ENCODE data around the gene SNAP23. TPM values are rescaled to one million over a fixed set of nuclear protein-coding genes. Genes with fewer than 3 reads are reported as not detected.

SNAP23 gene
- total RNA-seq, 1 experiment from 2014 or later: 137 TPM

DNA sequence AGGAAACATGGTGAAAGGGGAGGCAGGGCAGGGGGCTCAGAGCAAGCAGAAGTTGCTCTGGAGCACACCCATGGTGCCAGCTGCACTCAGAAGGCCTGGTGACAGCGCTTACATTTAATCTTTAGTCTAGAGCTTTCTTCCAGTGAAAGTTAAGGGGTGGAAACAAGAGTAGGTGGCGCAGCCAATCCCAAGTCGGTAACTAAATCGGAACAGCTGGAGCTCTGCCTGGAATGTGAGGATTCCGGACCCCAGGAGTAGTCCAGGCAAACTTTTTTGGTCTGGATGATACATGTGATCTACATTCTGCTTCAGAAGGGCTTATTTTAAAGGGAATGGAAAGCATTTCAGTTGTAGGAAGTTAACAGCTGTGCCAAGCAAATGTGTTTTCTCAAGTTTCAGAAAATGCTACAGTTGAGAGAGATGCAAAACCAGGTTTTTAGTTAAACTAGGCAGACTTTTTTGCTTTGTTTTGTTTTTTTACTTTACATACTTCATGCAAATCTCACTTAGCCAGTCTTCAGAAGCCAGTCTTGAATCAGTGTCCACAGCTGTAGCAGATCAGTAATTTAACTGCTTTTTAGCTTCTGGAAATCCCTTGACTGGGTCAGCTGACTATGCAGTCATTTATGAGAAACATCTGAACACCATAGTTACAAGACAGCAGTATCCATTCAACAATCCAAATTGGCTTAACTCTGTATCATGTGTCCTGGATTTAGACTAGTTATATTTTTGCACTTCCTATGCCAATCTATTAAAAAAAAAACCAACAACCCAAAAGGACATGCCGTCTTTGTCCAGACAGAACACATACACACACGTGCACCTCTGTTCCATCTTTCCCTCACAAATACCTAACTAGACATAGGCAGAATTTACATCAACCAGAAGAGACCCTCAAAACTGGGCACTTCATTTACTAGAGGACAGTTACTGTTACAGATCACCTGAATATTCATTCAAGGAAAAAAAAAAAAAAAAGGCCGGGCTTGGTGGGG, 37.7 kb upstream of the SNAP23 start:
- peak overlapping the region; percentile 69 for H3K9ac ChIP-seq (ENCODE audit: low read length)
- peak overlapping the region; percentile 99 for H3K27ac ChIP-seq (ENCODE audit: low read length)
- H3K9me2 ChIP-seq (replicated peaks; ENCODE audit: insufficient read depth, low read length): no peaks in the 10 kb centered on the region
- H4K20me1 ChIP-seq (ENCODE audit: insufficient read depth, low read depth, low read length): no peaks in the 10 kb centered on the region
- peaks cover 80% of the 10 kb centered on the region for H3K79me2 ChIP-seq (ENCODE audit: low read length)
- H3K4me1 ChIP-seq (ENCODE audit: low read length): peaks cover 73% of the 10 kb centered on the region
- DNase-seq: peak; percentile 92
- H3K36me3 ChIP-seq (ENCODE audit: insufficient read depth, low read length): peaks cover 13% of the 10 kb centered on the region; the same call in 1 of the 2 replicates
- H3K27me3 ChIP-seq (ENCODE audit: low read length): no peaks in the 10 kb centered on the region
- H3K4me2 ChIP-seq (ENCODE audit: low read depth, low read length, poor library complexity, severe bottlenecking): peak overlapping the region; percentile 79
- no peaks in the 10 kb centered on the region for H3K9me3 ChIP-seq (ENCODE audit: low read length)
- H2AFZ ChIP-seq (ENCODE audit: low read length): no peak overlapping the region
- H3K4me3 ChIP-seq (ENCODE audit: low read length): peak overlapping the region; percentile 66

DNA sequence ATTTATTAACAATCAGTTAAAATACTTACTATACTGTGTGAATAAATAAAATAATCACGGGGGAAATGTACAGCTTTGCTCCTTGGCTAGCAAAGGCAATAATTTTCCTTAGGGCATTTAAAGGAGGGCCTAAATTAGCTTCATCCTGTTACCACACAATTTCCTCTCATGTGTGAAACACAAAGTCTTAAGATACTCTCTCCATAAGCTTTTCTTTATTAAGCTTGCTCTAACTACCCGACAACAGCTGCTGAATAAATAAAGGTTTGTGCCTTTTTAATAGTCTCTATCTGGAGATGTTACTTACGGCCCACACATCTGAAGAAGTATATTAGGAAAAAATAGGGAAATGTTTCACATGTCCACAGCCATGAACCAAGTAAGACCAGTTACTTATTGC, 34.2 kb upstream of the SNAP23 start:
- Histone ChIP-seq H4K20me1 (ENCODE audit: insufficient read depth, low read depth, low read length) (no peaks in the 10 kb centered on the region), H3K9me2 (replicated peaks; ENCODE audit: insufficient read depth, low read length) (no peaks in the 10 kb centered on the region), H3K79me2 (ENCODE audit: low read length) (peaks cover 78% of the 10 kb centered on the region), H3K4me1 (ENCODE audit: low read length) (peaks cover 47% of the 10 kb centered on the region), H3K4me2 (ENCODE audit: low read depth, low read length, poor library complexity, severe bottlenecking) (peak overlapping the region; percentile 36), H3K27ac (ENCODE audit: low read length) (peak overlapping the region; percentile 75), H2AFZ (ENCODE audit: low read length) (no peak overlapping the region), H3K36me3 (ENCODE audit: insufficient read depth, low read length) (peaks cover 16% of the 10 kb centered on the region; the same call in 1 of the 2 replicates), H3K9me3 (ENCODE audit: low read length) (no peaks in the 10 kb centered on the region), H3K4me3 (ENCODE audit: low read length) (no peak overlapping the region), H3K27me3 (ENCODE audit: low read length) (no peaks in the 10 kb centered on the region), H3K9ac (ENCODE audit: low read length) (peak overlapping the region; percentile 23)
- DNase-seq: no peak

DNA sequence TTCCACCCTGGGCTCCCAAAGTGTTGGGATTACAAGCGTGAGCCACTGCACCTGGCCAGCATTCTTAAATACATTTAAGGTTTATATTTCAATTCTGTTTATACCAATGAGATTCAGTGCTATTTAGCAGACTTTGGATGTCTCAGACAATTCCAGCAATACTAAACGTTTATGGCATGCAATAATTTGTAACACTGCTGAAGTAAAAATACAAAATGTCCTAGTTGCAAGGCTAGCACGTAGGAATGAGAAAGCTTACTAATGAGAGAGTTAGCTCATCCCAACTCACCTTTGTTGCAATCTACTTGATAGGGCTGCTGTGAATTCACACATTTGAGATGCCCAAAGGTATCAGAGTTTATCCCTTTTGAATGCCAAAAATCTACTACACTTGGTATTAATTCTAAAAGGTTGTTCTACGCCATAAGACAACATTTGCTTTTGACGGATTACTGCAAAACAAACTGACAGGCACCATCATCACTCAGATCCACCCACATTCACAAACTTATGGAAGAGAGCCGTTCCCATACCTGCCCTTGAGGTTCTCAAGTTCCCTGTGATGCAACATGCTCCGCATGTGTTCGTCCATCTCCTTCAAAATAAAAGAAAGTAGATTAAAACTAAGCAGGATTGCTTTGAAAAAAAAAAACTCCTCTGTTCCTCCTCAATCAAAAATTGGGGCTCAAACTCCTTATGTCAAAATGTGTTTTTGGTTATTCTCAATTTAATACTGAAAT, 29.7 kb upstream of the SNAP23 start:
- H3K27me3 ChIP-seq (ENCODE audit: low read length): no peaks in the 10 kb centered on the region
- DNase-seq: no peak
- no peaks in the 10 kb centered on the region for H4K20me1 ChIP-seq (ENCODE audit: insufficient read depth, low read depth, low read length)
- peaks cover 18% of the 10 kb centered on the region for H3K4me1 ChIP-seq (ENCODE audit: low read length)
- H3K4me2 ChIP-seq (ENCODE audit: low read depth, low read length, poor library complexity, severe bottlenecking): no peak overlapping the region
- no peak overlapping the region for H3K9ac ChIP-seq (ENCODE audit: low read length)
- H3K9me3 ChIP-seq (ENCODE audit: low read length): no peaks in the 10 kb centered on the region
- H3K4me3 ChIP-seq (ENCODE audit: low read length): no peak overlapping the region
- peaks cover 87% of the 10 kb centered on the region for H3K79me2 ChIP-seq (ENCODE audit: low read length)
- H3K36me3 ChIP-seq (ENCODE audit: insufficient read depth, low read length): peaks cover 28% of the 10 kb centered on the region; the same call in 1 of the 2 replicates
- H3K9me2 ChIP-seq (replicated peaks; ENCODE audit: insufficient read depth, low read length): no peaks in the 10 kb centered on the region
- no peak overlapping the region for H2AFZ ChIP-seq (ENCODE audit: low read length)
- H3K27ac ChIP-seq (ENCODE audit: low read length): no peak overlapping the region

DNA sequence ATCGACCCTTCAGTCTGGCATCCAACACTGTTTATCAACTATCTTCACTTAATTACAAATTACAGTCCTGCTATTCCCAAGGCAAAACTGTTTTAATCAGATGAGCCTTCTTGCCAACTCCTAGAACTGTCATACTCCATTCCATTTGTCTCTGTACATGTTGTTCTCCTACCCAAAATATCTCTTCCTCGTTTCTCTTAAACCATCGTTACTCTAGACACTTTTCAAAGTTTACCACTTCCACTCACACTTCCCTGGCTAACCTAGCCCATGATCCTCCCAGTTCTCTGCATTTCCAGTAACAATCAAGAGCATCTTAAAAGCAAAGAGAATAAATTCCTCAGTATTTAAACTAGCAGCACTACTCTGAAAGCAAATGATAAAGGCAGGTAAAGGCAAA, 24.4 kb upstream of the SNAP23 start:
- Histone ChIP-seq H3K36me3 (ENCODE audit: insufficient read depth, low read length) (peaks cover 18% of the 10 kb centered on the region; the same call in 1 of the 2 replicates), H3K9me2 (replicated peaks; ENCODE audit: insufficient read depth, low read length) (no peaks in the 10 kb centered on the region), H4K20me1 (ENCODE audit: insufficient read depth, low read depth, low read length) (no peaks in the 10 kb centered on the region), H2AFZ (ENCODE audit: low read length) (no peak overlapping the region), H3K27me3 (ENCODE audit: low read length) (no peaks in the 10 kb centered on the region), H3K4me2 (ENCODE audit: low read depth, low read length, poor library complexity, severe bottlenecking) (no peak overlapping the region), H3K79me2 (ENCODE audit: low read length) (peaks cover 83% of the 10 kb centered on the region), H3K9ac (ENCODE audit: low read length) (peak overlapping the region; percentile 2; the same call in 1 of the 2 replicates), H3K27ac (ENCODE audit: low read length) (peak overlapping the region; percentile 13), H3K4me1 (ENCODE audit: low read length) (peaks cover 53% of the 10 kb centered on the region), H3K4me3 (ENCODE audit: low read length) (no peak overlapping the region), H3K9me3 (ENCODE audit: low read length) (no peaks in the 10 kb centered on the region)
- peak; percentile 39 for DNase-seq

DNA sequence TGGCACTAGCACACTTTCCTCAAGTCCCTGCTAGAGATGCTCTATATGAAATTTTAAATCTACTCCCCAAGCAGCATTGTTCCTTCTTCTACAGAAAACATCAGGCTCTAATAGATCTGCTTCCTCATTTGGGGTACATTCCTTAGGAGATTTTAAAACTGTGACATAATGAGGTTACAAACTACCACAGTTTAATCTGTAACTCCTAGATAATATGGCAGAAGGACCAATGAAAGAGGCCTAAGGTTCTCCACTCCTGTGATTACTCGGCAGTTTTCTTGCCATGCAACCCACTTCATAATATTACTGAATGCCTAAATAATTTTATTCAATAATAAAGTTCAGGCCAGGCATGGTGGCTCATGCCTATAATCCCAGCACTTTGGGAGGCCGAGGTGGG, 20.6 kb upstream of the SNAP23 start:
- Histone ChIP-seq H3K9ac (ENCODE audit: low read length) (no peak overlapping the region; the same call in 1 of the 2 replicates), H3K79me2 (ENCODE audit: low read length) (peaks cover 85% of the 10 kb centered on the region), H3K36me3 (ENCODE audit: insufficient read depth, low read length) (peaks cover 12% of the 10 kb centered on the region; the same call in 1 of the 2 replicates), H3K27me3 (ENCODE audit: low read length) (no peaks in the 10 kb centered on the region), H3K4me3 (ENCODE audit: low read length) (no peak overlapping the region), H3K9me2 (replicated peaks; ENCODE audit: insufficient read depth, low read length) (no peaks in the 10 kb centered on the region), H4K20me1 (ENCODE audit: insufficient read depth, low read depth, low read length) (no peaks in the 10 kb centered on the region), H2AFZ (ENCODE audit: low read length) (no peak overlapping the region), H3K9me3 (ENCODE audit: low read length) (no peaks in the 10 kb centered on the region), H3K4me1 (ENCODE audit: low read length) (peaks cover 57% of the 10 kb centered on the region), H3K27ac (ENCODE audit: low read length) (peak overlapping the region; percentile 48), H3K4me2 (ENCODE audit: low read depth, low read length, poor library complexity, severe bottlenecking) (peak overlapping the region; percentile 4)
- no peak for DNase-seq

DNA sequence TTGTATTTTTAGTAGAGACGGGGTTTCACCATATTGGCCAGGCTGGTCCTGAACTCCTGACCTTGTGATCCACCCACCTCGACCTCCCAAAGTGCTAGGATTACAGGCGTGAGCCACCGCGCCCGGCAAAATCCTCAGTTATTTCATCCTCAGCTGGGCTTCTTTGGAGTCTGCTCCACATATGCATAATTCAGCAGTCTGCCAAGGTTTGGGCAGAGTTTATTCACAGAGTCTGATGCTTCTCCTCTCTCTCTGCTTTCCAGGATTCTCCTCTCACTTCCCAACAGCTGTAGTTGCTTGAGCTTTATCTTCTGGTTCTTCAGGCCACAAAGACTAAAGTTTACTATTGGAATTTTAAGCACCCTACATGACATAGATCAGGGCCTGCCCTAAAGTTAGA, 12.7 kb upstream of the SNAP23 start:
- no peak for DNase-seq
- no peaks in the 10 kb centered on the region for H3K9me3 ChIP-seq (ENCODE audit: low read length)
- H3K27ac ChIP-seq (ENCODE audit: low read length): no peak overlapping the region
- no peak overlapping the region for H3K9ac ChIP-seq (ENCODE audit: low read length)
- H3K4me3 ChIP-seq (ENCODE audit: low read length): no peak overlapping the region
- peaks cover 91% of the 10 kb centered on the region for H3K79me2 ChIP-seq (ENCODE audit: low read length)
- peaks cover 3% of the 10 kb centered on the region for H3K4me1 ChIP-seq (ENCODE audit: low read length)
- H2AFZ ChIP-seq (ENCODE audit: low read length): no peak overlapping the region
- no peaks in the 10 kb centered on the region for H3K27me3 ChIP-seq (ENCODE audit: low read length)
- no peaks in the 10 kb centered on the region for H3K9me2 ChIP-seq (replicated peaks; ENCODE audit: insufficient read depth, low read length)
- H3K4me2 ChIP-seq (ENCODE audit: low read depth, low read length, poor library complexity, severe bottlenecking): no peak overlapping the region
- H4K20me1 ChIP-seq (ENCODE audit: insufficient read depth, low read depth, low read length): no peaks in the 10 kb centered on the region
- H3K36me3 ChIP-seq (ENCODE audit: insufficient read depth, low read length): no peaks in the 10 kb centered on the region

DNA sequence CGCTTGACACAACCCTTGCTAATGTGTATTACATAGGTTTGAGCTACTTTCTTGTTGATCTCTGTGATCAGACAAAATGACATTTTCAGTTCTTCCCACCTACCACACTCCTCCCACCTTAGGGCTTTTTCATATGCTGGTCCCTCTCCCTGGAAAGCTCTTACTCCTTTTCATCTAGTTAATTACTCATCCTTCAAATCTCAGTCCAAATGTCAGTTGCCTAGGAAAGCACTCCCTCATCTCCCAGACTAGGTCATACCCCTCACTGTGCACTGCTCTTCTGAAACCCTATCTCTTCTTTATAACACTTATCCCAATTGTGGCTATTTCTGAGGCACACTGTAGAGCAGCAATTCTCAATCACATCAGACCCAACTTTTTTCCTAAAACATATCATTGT, 11.8 kb upstream of the SNAP23 start:
- H3K9me2 ChIP-seq (replicated peaks; ENCODE audit: insufficient read depth, low read length): no peaks in the 10 kb centered on the region
- H3K9me3 ChIP-seq (ENCODE audit: low read length): no peaks in the 10 kb centered on the region
- no peak overlapping the region for H3K9ac ChIP-seq (ENCODE audit: low read length)
- H3K4me2 ChIP-seq (ENCODE audit: low read depth, low read length, poor library complexity, severe bottlenecking): no peak overlapping the region
- H3K79me2 ChIP-seq (ENCODE audit: low read length): peaks cover 98% of the 10 kb centered on the region
- H3K27me3 ChIP-seq (ENCODE audit: low read length): no peaks in the 10 kb centered on the region
- no peak overlapping the region for H3K27ac ChIP-seq (ENCODE audit: low read length)
- H3K36me3 ChIP-seq (ENCODE audit: insufficient read depth, low read length): no peaks in the 10 kb centered on the region
- no peak overlapping the region for H2AFZ ChIP-seq (ENCODE audit: low read length)
- no peak overlapping the region for H3K4me3 ChIP-seq (ENCODE audit: low read length)
- H3K4me1 ChIP-seq (ENCODE audit: low read length): peaks cover 13% of the 10 kb centered on the region
- DNase-seq: no peak
- H4K20me1 ChIP-seq (ENCODE audit: insufficient read depth, low read depth, low read length): no peaks in the 10 kb centered on the region

DNA sequence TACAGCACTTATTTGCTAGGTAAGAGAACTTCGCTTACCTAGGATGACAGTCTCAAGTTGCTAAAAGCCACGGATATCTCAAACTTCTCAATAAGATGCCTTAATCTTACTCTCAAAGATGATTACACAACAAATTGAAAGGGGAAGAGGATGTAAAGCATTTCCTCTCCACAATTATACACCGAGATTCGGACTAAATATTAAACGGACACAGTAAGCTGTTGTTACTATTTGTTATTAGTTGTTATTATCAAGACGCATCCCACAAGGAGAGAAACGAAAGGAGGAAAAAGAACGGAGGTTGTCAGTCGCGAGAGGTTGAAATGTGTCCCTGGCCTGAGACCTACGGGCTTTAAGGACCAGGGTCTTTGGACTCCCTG, 5.2 kb upstream of the SNAP23 start:
- Histone ChIP-seq H3K79me2 (ENCODE audit: low read length) (peaks cover 60% of the 10 kb centered on the region), H3K4me3 (ENCODE audit: low read length) (peak overlapping the region; percentile 85), H3K9me2 (replicated peaks; ENCODE audit: insufficient read depth, low read length) (no peaks in the 10 kb centered on the region), H2AFZ (ENCODE audit: low read length) (peak overlapping the region; percentile 10; the same call in 1 of the 2 replicates), H3K27ac (ENCODE audit: low read length) (peak overlapping the region; percentile 80), H3K36me3 (ENCODE audit: insufficient read depth, low read length) (no peaks in the 10 kb centered on the region), H3K9ac (ENCODE audit: low read length) (peak overlapping the region; percentile 94), H3K4me2 (ENCODE audit: low read depth, low read length, poor library complexity, severe bottlenecking) (peak overlapping the region; percentile 88), H4K20me1 (ENCODE audit: insufficient read depth, low read depth, low read length) (no peaks in the 10 kb centered on the region), H3K4me1 (ENCODE audit: low read length) (peaks cover 47% of the 10 kb centered on the region), H3K9me3 (ENCODE audit: low read length) (no peaks in the 10 kb centered on the region), H3K27me3 (ENCODE audit: low read length) (no peaks in the 10 kb centered on the region)
- peak; percentile 68 for DNase-seq

Data from Karpas-422 (cell line).